WTC11 (cell line): ENCODE results near the gene KIR2DL3. TPM values are rescaled to one million over a fixed set of nuclear protein-coding genes. Genes with fewer than 3 reads are reported as not detected.
"Not testable (repeated sequence)": the region's sequence is repeated elsewhere in the genome, so short reads cannot be mapped to it uniquely, and the experiment has no call there.

Source experiments
- ATAC-seq: fragments of 200-7000 bp; cut with Tn5 transposase; 2 replicates; pipeline ENCODE4 v1.10.0; 2021; ENCODE audit warnings: mild to moderate bottlenecking, moderate library complexity
- CTCF ChIA-PET: fragments of 300-600 bp; sonication (Branson Sonifier 250); formaldehyde crosslinking; loops from one replicate; lab custom pipeline; 2021; ENCODE audit warnings: antibody characterized with exemption; lab: Charles Lee
- POLR2A ChIA-PET: fragments of 350-600 bp; sonication (Branson Sonifier 250); formaldehyde crosslinking; loops from one replicate; lab custom pipeline; 2021; ENCODE audit warnings: antibody characterized with exemption; lab: Charles Lee
- DNase-seq: peaks from one replicate; pipeline ENCODE4 v3.0.0; 2021; ENCODE audit warnings: low spot score
- H3K27ac Mint-ChIP-seq: 2 replicates; pipeline ENCODE4 v1.8.0; 2021; ENCODE audit warnings: mixed read lengths
- H3K27me3 Mint-ChIP-seq: 2 replicates; pipeline ENCODE4 v1.8.0; 2021; ENCODE audit warnings: low read depth, mild to moderate bottlenecking, moderate library complexity, mixed read lengths
- H3K36me3 Mint-ChIP-seq: 2 replicates; pipeline ENCODE4 v1.8.0; 2021; ENCODE audit warnings: mixed read lengths
- H3K4me1 Mint-ChIP-seq: 2 replicates; pipeline ENCODE4 v1.8.0; 2022; ENCODE audit warnings: mixed read lengths
- H3K4me3 Mint-ChIP-seq: 2 replicates; pipeline ENCODE4 v1.8.0; 2021; ENCODE audit warnings: mild to moderate bottlenecking, moderate library complexity, mixed read lengths
- H3K9me3 Mint-ChIP-seq: 2 replicates; pipeline ENCODE4 v1.8.0; 2021; ENCODE audit warnings: mixed read lengths
- CREM ChIP-seq: sonication (generic); formaldehyde crosslinking; IDR thresholded peaks from 2 replicates; pipeline ENCODE4 v1.8.1; 2022; ENCODE audit warnings: mild to moderate bottlenecking, missing genetic modification reagents, moderate library complexity
- ERG ChIP-seq: fragments of 250-450 bp; sonication (Bioruptor Pico); IDR thresholded peaks from 2 replicates; pipeline ENCODE4 v1.8.0; 2021; ENCODE audit warnings: mild to moderate bottlenecking
- FOXP4 ChIP-seq: sonication (generic); formaldehyde crosslinking; IDR thresholded peaks from 2 replicates; pipeline ENCODE4 v1.8.0; 2022; ENCODE audit warnings: mild to moderate bottlenecking, missing genetic modification reagents
- GRHL2 ChIP-seq: fragments of 250-450 bp; sonication (Bioruptor Pico); IDR thresholded peaks from 2 replicates; pipeline ENCODE4 v1.8.0; 2022; ENCODE audit warnings: mild to moderate bottlenecking, moderate library complexity; ENCODE audit not compliant: insufficient replicate concordance, severe bottlenecking
- MXD4 ChIP-seq: fragments of 250-450 bp; sonication (Bioruptor Pico); IDR thresholded peaks from 2 replicates; pipeline ENCODE4 v1.8.0; 2021; ENCODE audit warnings: mild to moderate bottlenecking, moderate library complexity, borderline replicate concordance
- RELA ChIP-seq: sonication (generic); formaldehyde crosslinking; IDR thresholded peaks from 2 replicates; pipeline ENCODE4 v1.8.1; 2022; ENCODE audit warnings: missing genetic modification reagents, mild to moderate bottlenecking, borderline replicate concordance
- TCF7 ChIP-seq: sonication (generic); formaldehyde crosslinking; IDR thresholded peaks from 2 replicates; pipeline ENCODE4 v1.8.0; 2022; ENCODE audit warnings: mild to moderate bottlenecking, low read depth, missing genetic modification reagents, moderate library complexity
- TEAD1 ChIP-seq: sonication (generic); formaldehyde crosslinking; IDR thresholded peaks from 2 replicates; pipeline ENCODE4 v1.8.0; 2022; ENCODE audit warnings: mild to moderate bottlenecking, missing genetic modification reagents
- USF2 ChIP-seq: sonication (generic); formaldehyde crosslinking; IDR thresholded peaks from 2 replicates; pipeline ENCODE4 v1.8.1; 2023; ENCODE audit warnings: mild to moderate bottlenecking, missing genetic modification reagents, moderate library complexity
- ZMAT4 ChIP-seq: fragments of 250-450 bp; sonication (Bioruptor Pico); IDR thresholded peaks from 2 replicates; pipeline ENCODE4 v1.9.0; 2021; ENCODE audit warnings: mild to moderate bottlenecking
- ZNF671 ChIP-seq: fragments of 250-450 bp; sonication (Bioruptor Pico); IDR thresholded peaks from 2 replicates; pipeline ENCODE4 v1.8.0; 2021; ENCODE audit warnings: mild to moderate bottlenecking
- total RNA-seq: library from RNA; stranded (reverse); gene quantifications from 3 replicates; pipeline ENCODE4 v1.2.3, GENCODE V29; 2021

KIR2DL3 gene
- total RNA-seq, 1 experiment from 2014 or later: not detected

- no peak for TF ChIP-seq USF2 (CRISPR knock-in tag)
- no peak for TF ChIP-seq TEAD1 (CRISPR knock-in tag)
- no peak for TF ChIP-seq ZNF671
- no peak for TF ChIP-seq RELA (CRISPR knock-in tag)
- no peak for TF ChIP-seq CREM (CRISPR knock-in tag)
- no peak for TF ChIP-seq GRHL2 (CRISPR knock-in tag)
- no peak for TF ChIP-seq TCF7 (CRISPR knock-in tag)
- no peak for TF ChIP-seq MXD4 (CRISPR knock-in tag)
- no peak for TF ChIP-seq ERG
- no peak for TF ChIP-seq FOXP4
- TF ChIP-seq ZMAT4: no peak
- H3K36me3 Mint-ChIP-seq: peaks cover 66% of the 10 kb centered on the region
- DNase-seq (no peak), ATAC-seq (no peak)
- H3K4me1 Mint-ChIP-seq: no peaks in the 10 kb centered on the region
- ChIA-PET CTCF (no interaction called here), POLR2A (no interaction called here)
- H3K27ac Mint-ChIP-seq: no peak overlapping the region
- H3K27me3 Mint-ChIP-seq: peaks cover 19% of the 10 kb centered on the region
- no peak overlapping the region for H3K4me3 Mint-ChIP-seq
- peaks cover 84% of the 10 kb centered on the region for H3K9me3 Mint-ChIP-seq
Measured at GRCh38 chr19:54739587-54740497, 1.5 kb downstream of the KIR2DL3 start.

- Mint-ChIP-seq H3K27me3 (peaks cover 13% of the 10 kb centered on the region), H3K36me3 (peaks cover 61% of the 10 kb centered on the region), H3K9me3 (peaks cover 83% of the 10 kb centered on the region)
- CTCF ChIA-PET, H3K4me3 Mint-ChIP-seq, ATAC-seq, POLR2A ChIA-PET, H3K27ac Mint-ChIP-seq, H3K4me1 Mint-ChIP-seq, DNase-seq: not testable (repeated sequence)
Measured at GRCh38 chr19:54741950-54742349, 3.6 kb downstream of the KIR2DL3 start.

GRCh38 chr19:54744080-54744479 is 5.8 kb downstream of the KIR2DL3 start:
- H3K36me3 Mint-ChIP-seq: peaks cover 65% of the 10 kb centered on the region

GRCh38 chr19:54747614-54748322 is 9.5 kb downstream of the KIR2DL3 start:
- ATAC-seq, CTCF ChIA-PET, H3K27ac Mint-ChIP-seq, POLR2A ChIA-PET, DNase-seq, H3K4me1 Mint-ChIP-seq, H3K4me3 Mint-ChIP-seq, H3K27me3 Mint-ChIP-seq: not testable (repeated sequence)
- H3K36me3 Mint-ChIP-seq: peaks cover 61% of the 10 kb centered on the region
- peaks cover 84% of the 10 kb centered on the region for H3K9me3 Mint-ChIP-seq

More at GRCh38 chr19:54744080-54744479, 5.8 kb downstream of the KIR2DL3 start:
- peaks cover 85% of the 10 kb centered on the region for H3K9me3 Mint-ChIP-seq
- DNase-seq, CTCF ChIA-PET, H3K4me3 Mint-ChIP-seq, ATAC-seq, POLR2A ChIA-PET, H3K4me1 Mint-ChIP-seq, H3K27ac Mint-ChIP-seq: not testable (repeated sequence)
- H3K27me3 Mint-ChIP-seq: peaks cover 17% of the 10 kb centered on the region

GRCh38 chr19:54750276-54750675 is 12.0 kb downstream of the KIR2DL3 start:
- H3K4me1 Mint-ChIP-seq, H3K27ac Mint-ChIP-seq, H3K4me3 Mint-ChIP-seq, POLR2A ChIA-PET, DNase-seq, ATAC-seq, CTCF ChIA-PET: not testable (repeated sequence)
- H3K36me3 Mint-ChIP-seq: peaks cover 67% of the 10 kb centered on the region
- H3K9me3 Mint-ChIP-seq: peaks cover 86% of the 10 kb centered on the region
- peaks cover 12% of the 10 kb centered on the region for H3K27me3 Mint-ChIP-seq

GRCh38 chr19:54756204-54757110 is 18.1 kb downstream of the KIR2DL3 start:
- H3K27me3 Mint-ChIP-seq: peaks cover 14% of the 10 kb centered on the region
- H3K9me3 Mint-ChIP-seq: peaks cover 94% of the 10 kb centered on the region
- H3K27ac Mint-ChIP-seq, H3K4me1 Mint-ChIP-seq, ATAC-seq, POLR2A ChIA-PET, H3K4me3 Mint-ChIP-seq, CTCF ChIA-PET, DNase-seq: not testable (repeated sequence)
- peaks cover 67% of the 10 kb centered on the region for H3K36me3 Mint-ChIP-seq

GRCh38 chr19:54758577-54758976 is 20.3 kb downstream of the KIR2DL3 start:
- H3K4me3 Mint-ChIP-seq, CTCF ChIA-PET, ATAC-seq, H3K27ac Mint-ChIP-seq, POLR2A ChIA-PET, DNase-seq, H3K4me1 Mint-ChIP-seq: not testable (repeated sequence)
- Mint-ChIP-seq H3K9me3 (peaks cover 95% of the 10 kb centered on the region), H3K27me3 (peaks cover 14% of the 10 kb centered on the region), H3K36me3 (peaks cover 58% of the 10 kb centered on the region)
